Neural cell (in vitro differentiated cells): Measurements from ENCODE around the gene GRIK2. TPM values are rescaled to one million over a fixed set of nuclear protein-coding genes. Genes with fewer than 3 reads are reported as not detected.

ENCODE experiments used
- H2AFZ ChIP-seq: fragments of 200-600, 300-800 bp; sonication (generic), shearing (Covaris generic); 2 replicates; pipeline ENCODE4 v1.6.0; 2014; ENCODE audit warnings: low read depth, mild to moderate bottlenecking, antibody characterized with exemption, low read length, moderate library complexity
- H3F3A ChIP-seq: fragments of 200-600 bp; shearing (Covaris generic); 2 replicates; pipeline ENCODE4 v1.6.1; 2016; ENCODE audit warnings: mild to moderate bottlenecking, moderate library complexity, mixed read lengths, antibody characterized with exemption, low read length; ENCODE audit not compliant: insufficient read depth, poor library complexity, severe bottlenecking
- H3K27ac ChIP-seq: fragments of 200-600, 300-800 bp; sonication (generic), shearing (Covaris generic); 2 replicates; pipeline ENCODE4 v1.5.1; 2014; ENCODE audit warnings: mild to moderate bottlenecking, low read length, moderate library complexity
- H3K27me3 ChIP-seq: fragments of 300-800, 200-600 bp; sonication (generic), shearing (Covaris generic); 2 replicates; pipeline ENCODE4 v1.6.0; 2014; ENCODE audit warnings: mild to moderate bottlenecking, low read depth, low read length, moderate library complexity; ENCODE audit not compliant: insufficient read depth
- H3K36me3 ChIP-seq: fragments of 300-800, 200-600 bp; sonication (generic), shearing (Covaris generic); 2 replicates; pipeline ENCODE4 v1.5.1; 2014; ENCODE audit warnings: mild to moderate bottlenecking, antibody characterized with exemption, low read length, moderate library complexity; ENCODE audit not compliant: insufficient read depth
- H3K4me2 ChIP-seq: fragments of 300-800, 200-600 bp; sonication (generic), shearing (Covaris generic); 2 replicates; pipeline ENCODE4 v1.6.0; 2014; ENCODE audit warnings: mild to moderate bottlenecking, low read length
- H3K4me3 ChIP-seq: fragments of 300-800, 200-600 bp; sonication (generic), shearing (Covaris generic); 2 replicates; pipeline ENCODE4 v1.5.1; 2014; ENCODE audit warnings: mild to moderate bottlenecking, low read length, moderate library complexity
- H3K79me2 ChIP-seq: fragments of 200-600 bp; shearing (Covaris generic); replicated peaks from 2 replicates; pipeline ENCODE4 v1.6.0; 2014; ENCODE audit warnings: mild to moderate bottlenecking, low read length, moderate library complexity; ENCODE audit not compliant: insufficient read depth
- H3K9ac ChIP-seq: fragments of 300-800, 200-600 bp; sonication (generic), shearing (Covaris generic); 2 replicates; pipeline ENCODE4 v1.6.1; 2016; ENCODE audit warnings: mild to moderate bottlenecking, low read length, mixed read lengths
- H3K9me2 ChIP-seq: fragments of 200-600 bp; shearing (Covaris generic); 2 replicates; pipeline ENCODE4 v1.6.1; 2016; ENCODE audit warnings: mild to moderate bottlenecking, low read length, mixed read lengths; ENCODE audit not compliant: insufficient read depth
- H3K9me3 ChIP-seq: fragments of 200-600, 300-800 bp; sonication (generic), shearing (Covaris generic); 2 replicates; pipeline ENCODE4 v1.6.1; 2016; ENCODE audit warnings: mild to moderate bottlenecking, mixed run types, low read length, moderate library complexity, mixed read lengths
- H4K20me1 ChIP-seq: fragments of 200-600 bp; shearing (Covaris generic); 2 replicates; pipeline ENCODE4 v1.6.1; 2016; ENCODE audit warnings: mild to moderate bottlenecking, mixed run types; ENCODE audit not compliant: insufficient read depth
- EP300 ChIP-seq: fragments of 450-650 bp; conservative IDR thresholded peaks from 2 replicates; pipeline ENCODE4 v1.6.1; 2014; ENCODE audit warnings: antibody characterized with exemption, mild to moderate bottlenecking, moderate library complexity; ENCODE audit not compliant: poor library complexity, severe bottlenecking
- MXI1 ChIP-seq: fragments of 450-650 bp; conservative IDR thresholded peaks from 2 replicates; pipeline ENCODE4 v1.6.1; 2014; ENCODE audit warnings: antibody characterized with exemption, mild to moderate bottlenecking; ENCODE audit not compliant: poor library complexity, severe bottlenecking
- POLR2AphosphoS5 ChIP-seq: IDR thresholded peaks from 2 replicates; pipeline ENCODE4 v1.6.1; 2012
- RAD21 ChIP-seq: fragments of 450-650 bp; conservative IDR thresholded peaks from 2 replicates; pipeline ENCODE4 v1.6.1; 2014; ENCODE audit warnings: antibody characterized with exemption, mild to moderate bottlenecking, moderate library complexity
- REST ChIP-seq: IDR thresholded peaks from 2 replicates; pipeline ENCODE4 v1.6.1; 2012; ENCODE audit warnings: borderline replicate concordance
- SMC3 ChIP-seq: fragments of 450-650 bp; conservative IDR thresholded peaks from 2 replicates; pipeline ENCODE4 v1.6.1; 2014; ENCODE audit warnings: antibody characterized with exemption, mild to moderate bottlenecking, moderate library complexity; ENCODE audit not compliant: poor library complexity
- TAF1 ChIP-seq: IDR thresholded peaks from 2 replicates; pipeline ENCODE4 v1.6.1; 2012; ENCODE audit warnings: low read depth
- polyA plus RNA-seq: library from polyadenylated mRNA; depleted of rRNA; stranded (reverse); fragments of >200 nt; gene quantifications from 2 replicates; pipeline ENCODE4 v1.2.3, GENCODE V29; 2014
- TF ChIP-seq, protein P1 (sequence below): fragments of 450-650 bp; IDR thresholded peaks from 2 replicates; pipeline ENCODE4 v1.5.1; 2014; ENCODE audit warnings: antibody characterized with exemption, mild to moderate bottlenecking, moderate library complexity; ENCODE audit not compliant: poor library complexity, severe bottlenecking

The GRIK2 gene
- polyA plus RNA-seq, 1 donor from 2014 or later: 106 TPM

DNA sequence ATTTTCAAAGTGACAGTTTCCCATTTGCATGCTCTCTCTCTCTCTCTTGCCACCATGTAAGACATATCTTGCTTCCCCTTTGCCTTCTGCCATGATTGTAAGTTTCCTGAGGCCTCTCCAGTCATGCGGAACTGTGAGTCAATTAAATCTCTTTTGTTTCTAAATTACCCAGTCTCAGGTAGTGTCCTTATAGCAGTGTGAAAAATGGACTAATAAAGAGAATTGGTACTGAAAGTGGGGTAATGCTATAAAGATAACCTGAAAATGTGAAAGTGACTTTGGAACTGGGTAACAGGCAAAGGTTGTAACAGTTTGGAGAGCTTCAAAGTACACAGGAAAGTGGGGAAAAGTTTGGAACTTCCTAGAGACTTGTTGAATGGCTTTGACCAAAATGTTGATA, 389.8 kb downstream of the GRIK2 start:
- no peak overlapping the region for H3K9ac ChIP-seq
- no peaks in the 10 kb centered on the region for H3K79me2 ChIP-seq
- H3K27me3 ChIP-seq: no peaks in the 10 kb centered on the region
- H3K4me3 ChIP-seq: no peak overlapping the region
- no peak overlapping the region for H3K27ac ChIP-seq
- no peaks in the 10 kb centered on the region for H3K36me3 ChIP-seq
- no peak overlapping the region for H2AFZ ChIP-seq
- H3K9me2 ChIP-seq: no peaks in the 10 kb centered on the region
- no peaks in the 10 kb centered on the region for H4K20me1 ChIP-seq
- no peak for TF ChIP-seq EP300
- TF ChIP-seq MXI1: no peak
- H3K4me2 ChIP-seq: no peak overlapping the region
- peaks cover 3% of the 10 kb centered on the region for H3F3A ChIP-seq
- no peaks in the 10 kb centered on the region for H3K9me3 ChIP-seq

DNA sequence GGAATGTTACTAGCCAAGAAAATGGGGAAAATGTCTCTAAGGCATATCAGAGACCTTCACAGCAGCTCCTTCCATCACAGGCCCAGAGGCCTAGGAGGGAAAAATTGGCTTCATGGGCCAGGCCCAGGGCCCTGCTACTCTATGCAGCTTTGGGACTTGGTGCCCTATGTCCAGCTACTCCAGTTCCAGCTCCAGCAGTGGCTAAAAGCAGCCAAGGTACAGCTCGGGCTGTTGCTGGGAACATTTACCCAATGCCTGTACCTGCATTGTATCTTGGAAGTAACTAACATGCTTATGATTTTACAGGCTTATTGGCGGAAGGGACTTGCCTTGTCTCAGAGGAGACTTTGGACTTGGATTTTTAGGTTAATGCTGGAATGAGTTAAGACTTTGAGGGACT, 390.6 kb downstream of the GRIK2 start:
- H3K9me2 ChIP-seq: no peaks in the 10 kb centered on the region
- TF ChIP-seq POLR2AphosphoS5: no peak
- TF ChIP-seq EP300: no peak
- TF ChIP-seq, protein P1, sequence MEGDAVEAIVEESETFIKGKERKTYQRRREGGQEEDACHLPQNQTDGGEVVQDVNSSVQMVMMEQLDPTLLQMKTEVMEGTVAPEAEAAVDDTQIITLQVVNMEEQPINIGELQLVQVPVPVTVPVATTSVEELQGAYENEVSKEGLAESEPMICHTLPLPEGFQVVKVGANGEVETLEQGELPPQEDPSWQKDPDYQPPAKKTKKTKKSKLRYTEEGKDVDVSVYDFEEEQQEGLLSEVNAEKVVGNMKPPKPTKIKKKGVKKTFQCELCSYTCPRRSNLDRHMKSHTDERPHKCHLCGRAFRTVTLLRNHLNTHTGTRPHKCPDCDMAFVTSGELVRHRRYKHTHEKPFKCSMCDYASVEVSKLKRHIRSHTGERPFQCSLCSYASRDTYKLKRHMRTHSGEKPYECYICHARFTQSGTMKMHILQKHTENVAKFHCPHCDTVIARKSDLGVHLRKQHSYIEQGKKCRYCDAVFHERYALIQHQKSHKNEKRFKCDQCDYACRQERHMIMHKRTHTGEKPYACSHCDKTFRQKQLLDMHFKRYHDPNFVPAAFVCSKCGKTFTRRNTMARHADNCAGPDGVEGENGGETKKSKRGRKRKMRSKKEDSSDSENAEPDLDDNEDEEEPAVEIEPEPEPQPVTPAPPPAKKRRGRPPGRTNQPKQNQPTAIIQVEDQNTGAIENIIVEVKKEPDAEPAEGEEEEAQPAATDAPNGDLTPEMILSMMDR: no peak
- TF ChIP-seq TAF1: no peak
- no peak for TF ChIP-seq SMC3
- H3K9me3 ChIP-seq: no peaks in the 10 kb centered on the region
- H4K20me1 ChIP-seq: no peaks in the 10 kb centered on the region
- no peaks in the 10 kb centered on the region for H3K36me3 ChIP-seq
- no peak overlapping the region for H3K4me3 ChIP-seq
- H3K9ac ChIP-seq: no peak overlapping the region
- H3K4me2 ChIP-seq: no peak overlapping the region
- H3K27me3 ChIP-seq: no peaks in the 10 kb centered on the region
- H3K27ac ChIP-seq: no peak overlapping the region
- H2AFZ ChIP-seq: no peak overlapping the region
- H3F3A ChIP-seq: peaks cover 2% of the 10 kb centered on the region
- no peaks in the 10 kb centered on the region for H3K79me2 ChIP-seq

GRCh38 chr6:101799531-101799930, 406.0 kb downstream of the GRIK2 start:
- H3K36me3 ChIP-seq: no peaks in the 10 kb centered on the region
- H3K79me2 ChIP-seq: no peaks in the 10 kb centered on the region
- TF ChIP-seq SMC3 (no peak), MXI1 (no peak), EP300 (no peak), REST (no peak), RAD21 (no peak)
- H3F3A ChIP-seq: no peaks in the 10 kb centered on the region
- H3K9ac ChIP-seq: no peak overlapping the region
- H3K4me3 ChIP-seq: no peak overlapping the region
- H3K9me2 ChIP-seq: no peaks in the 10 kb centered on the region
- H2AFZ ChIP-seq: no peak overlapping the region
- H3K4me2 ChIP-seq: no peak overlapping the region
- no peaks in the 10 kb centered on the region for H3K27me3 ChIP-seq
- H3K27ac ChIP-seq: no peak overlapping the region
- no peaks in the 10 kb centered on the region for H3K9me3 ChIP-seq
- no peaks in the 10 kb centered on the region for H4K20me1 ChIP-seq
